HCT116 (cell line): ENCODE results near the gene SH3PXD2A.

Experiments used
- EGR1 ChIP-seq: IDR thresholded peaks from 2 replicates; pipeline ENCODE4 v1.6.1; 2012; ENCODE audit warnings: low read depth
- EZH2 ChIP-seq: fragments of 200-600 bp; sonication (generic); IDR thresholded peaks from 2 replicates; pipeline ENCODE4 v1.6.1; 2017; ENCODE audit warnings: antibody characterized with exemption, mixed run types
- JUND ChIP-seq: IDR thresholded peaks from 2 replicates; pipeline ENCODE4 v1.6.1; 2012
- SIN3A ChIP-seq: IDR thresholded peaks from 2 replicates; pipeline ENCODE4 v1.6.1; 2012; ENCODE audit warnings: low read depth

- no peak for TF ChIP-seq SIN3A
- TF ChIP-seq EZH2 = no peak
- no peak for TF ChIP-seq EGR1
- no peak for TF ChIP-seq JUND
These were observed 87.6 kb downstream of the SH3PXD2A start for GRCh38 chr10:103767756-103768155.
